ENCODE data around the gene CDH12. TPM values are rescaled to one million over a fixed set of nuclear protein-coding genes. Genes with fewer than 3 reads are reported as not detected.

The CDH12 gene
- total RNA-seq, 6 experiments from 2014 or later: not detected

DNA sequence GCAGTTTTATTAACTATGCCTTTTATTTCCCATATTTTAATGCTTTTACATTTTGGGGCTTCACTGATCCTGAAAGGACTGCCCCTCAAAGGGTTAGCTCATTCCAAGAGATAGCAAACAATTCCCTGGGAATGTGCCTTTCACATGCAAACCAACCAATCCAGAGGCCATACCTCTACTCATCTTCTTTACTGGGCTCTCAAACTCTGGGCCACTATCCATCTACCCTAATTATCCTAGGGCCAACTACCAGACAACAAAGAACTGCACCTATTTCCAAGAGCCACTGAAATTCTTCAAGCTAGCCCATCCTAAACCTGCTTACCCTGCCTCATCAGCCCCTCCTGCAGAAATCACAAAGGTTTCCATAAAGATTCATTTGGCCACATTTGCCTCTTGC lies 364.7 kb downstream of the CDH12 start:
- TF ChIP-seq, protein P1, sequence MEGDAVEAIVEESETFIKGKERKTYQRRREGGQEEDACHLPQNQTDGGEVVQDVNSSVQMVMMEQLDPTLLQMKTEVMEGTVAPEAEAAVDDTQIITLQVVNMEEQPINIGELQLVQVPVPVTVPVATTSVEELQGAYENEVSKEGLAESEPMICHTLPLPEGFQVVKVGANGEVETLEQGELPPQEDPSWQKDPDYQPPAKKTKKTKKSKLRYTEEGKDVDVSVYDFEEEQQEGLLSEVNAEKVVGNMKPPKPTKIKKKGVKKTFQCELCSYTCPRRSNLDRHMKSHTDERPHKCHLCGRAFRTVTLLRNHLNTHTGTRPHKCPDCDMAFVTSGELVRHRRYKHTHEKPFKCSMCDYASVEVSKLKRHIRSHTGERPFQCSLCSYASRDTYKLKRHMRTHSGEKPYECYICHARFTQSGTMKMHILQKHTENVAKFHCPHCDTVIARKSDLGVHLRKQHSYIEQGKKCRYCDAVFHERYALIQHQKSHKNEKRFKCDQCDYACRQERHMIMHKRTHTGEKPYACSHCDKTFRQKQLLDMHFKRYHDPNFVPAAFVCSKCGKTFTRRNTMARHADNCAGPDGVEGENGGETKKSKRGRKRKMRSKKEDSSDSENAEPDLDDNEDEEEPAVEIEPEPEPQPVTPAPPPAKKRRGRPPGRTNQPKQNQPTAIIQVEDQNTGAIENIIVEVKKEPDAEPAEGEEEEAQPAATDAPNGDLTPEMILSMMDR (IDR thresholded peaks at IDR 0.05): no peak
- no peak overlapping the region for H3K4me3 Mint-ChIP-seq
- no peak overlapping the region for H3K27ac Mint-ChIP-seq
- no peaks in the 10 kb centered on the region for H3K27me3 Mint-ChIP-seq (ENCODE audit: insufficient read depth)
- H3K9me3 Mint-ChIP-seq: peaks cover 42% of the 10 kb centered on the region
- H3K4me1 Mint-ChIP-seq (ENCODE audit: low read depth): no peaks in the 10 kb centered on the region
- H3K36me3 Mint-ChIP-seq (ENCODE audit: low read depth): no peaks in the 10 kb centered on the region; the same call in 1 of the 2 replicates
- DNase-seq: no peak

DNA sequence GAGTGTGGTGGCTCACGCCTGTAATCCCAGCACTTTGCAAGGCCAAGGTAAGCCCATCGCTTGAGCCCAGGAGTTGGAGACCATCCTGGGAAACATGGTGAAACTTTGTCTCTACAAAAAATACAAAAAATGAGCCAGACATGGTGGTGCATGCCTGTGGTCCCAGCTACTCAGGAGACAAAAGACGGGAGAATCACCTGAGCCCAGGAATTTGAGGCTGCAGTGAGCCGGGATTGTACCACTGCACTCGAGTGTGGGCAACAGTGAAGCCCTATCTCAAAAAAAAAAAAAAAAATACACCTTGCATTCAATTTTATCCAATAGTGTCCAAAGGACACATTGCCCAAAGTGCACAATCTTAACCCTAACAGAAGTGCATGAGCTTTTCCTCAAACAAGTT lies 372.8 kb downstream of the CDH12 start:
- no peak overlapping the region for H3K4me3 Mint-ChIP-seq
- H3K27ac Mint-ChIP-seq: no peak overlapping the region
- H3K4me1 Mint-ChIP-seq (ENCODE audit: low read depth): no peaks in the 10 kb centered on the region
- DNase-seq: no peak
- H3K27me3 Mint-ChIP-seq (ENCODE audit: insufficient read depth): no peaks in the 10 kb centered on the region
- no peaks in the 10 kb centered on the region for H3K36me3 Mint-ChIP-seq (ENCODE audit: low read depth)
- peaks cover 32% of the 10 kb centered on the region for H3K9me3 Mint-ChIP-seq
- TF ChIP-seq, protein P1 (IDR thresholded peaks at IDR 0.05): no peak

- Mint-ChIP-seq H3K4me3 (no peak overlapping the region), H3K4me1 (ENCODE audit: low read depth) (no peaks in the 10 kb centered on the region), H3K27ac (no peak overlapping the region), H3K36me3 (ENCODE audit: low read depth) (peaks cover 8% of the 10 kb centered on the region), H3K9me3 (peaks cover 53% of the 10 kb centered on the region), H3K27me3 (ENCODE audit: insufficient read depth) (no peaks in the 10 kb centered on the region)
- TF ChIP-seq, protein P1 (IDR thresholded peaks at IDR 0.05): no peak
- no peak for DNase-seq
Measured at GRCh38 chr5:22473886-22474285, 379.3 kb downstream of the CDH12 start.

- H3K27ac Mint-ChIP-seq: no peak overlapping the region
- H3K4me1 Mint-ChIP-seq (ENCODE audit: low read depth): no peaks in the 10 kb centered on the region
- H3K9me3 Mint-ChIP-seq: peaks cover 55% of the 10 kb centered on the region
- no peak overlapping the region for H3K4me3 Mint-ChIP-seq
- peaks cover 11% of the 10 kb centered on the region for H3K36me3 Mint-ChIP-seq (ENCODE audit: low read depth)
- no peak for DNase-seq
- H3K27me3 Mint-ChIP-seq (ENCODE audit: insufficient read depth): no peaks in the 10 kb centered on the region
- TF ChIP-seq, protein P1 (IDR thresholded peaks at IDR 0.05): no peak
Measured at GRCh38 chr5:22471154-22471553, 382.0 kb downstream of the CDH12 start.

DNA sequence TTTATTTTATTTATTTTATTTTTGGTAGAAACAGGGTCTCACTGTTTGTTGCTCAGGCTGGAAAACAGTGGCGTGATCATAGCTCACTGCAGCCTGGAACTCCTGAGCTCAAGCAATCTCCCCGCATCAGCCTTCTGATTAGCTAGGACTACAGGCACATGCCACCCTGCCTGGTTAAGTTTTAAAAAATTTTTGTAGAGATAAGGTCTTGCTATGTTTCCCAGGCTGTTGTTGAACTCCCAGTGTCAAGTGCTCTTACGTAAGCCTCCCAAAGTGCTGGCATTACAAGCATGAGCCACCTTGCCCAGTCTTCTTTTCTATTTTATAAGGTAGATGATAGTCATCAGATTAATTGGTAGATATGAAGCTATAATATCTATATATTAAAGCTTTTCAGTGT lies 382.7 kb downstream of the CDH12 start:
- no peak for DNase-seq
- Mint-ChIP-seq H3K27me3 (ENCODE audit: insufficient read depth) (no peaks in the 10 kb centered on the region), H3K36me3 (ENCODE audit: low read depth) (peaks cover 12% of the 10 kb centered on the region), H3K9me3 (peaks cover 54% of the 10 kb centered on the region), H3K4me3 (no peak overlapping the region), H3K27ac (no peak overlapping the region), H3K4me1 (ENCODE audit: low read depth) (no peaks in the 10 kb centered on the region)
- TF ChIP-seq, protein P1 (IDR thresholded peaks at IDR 0.05): no peak

DNA sequence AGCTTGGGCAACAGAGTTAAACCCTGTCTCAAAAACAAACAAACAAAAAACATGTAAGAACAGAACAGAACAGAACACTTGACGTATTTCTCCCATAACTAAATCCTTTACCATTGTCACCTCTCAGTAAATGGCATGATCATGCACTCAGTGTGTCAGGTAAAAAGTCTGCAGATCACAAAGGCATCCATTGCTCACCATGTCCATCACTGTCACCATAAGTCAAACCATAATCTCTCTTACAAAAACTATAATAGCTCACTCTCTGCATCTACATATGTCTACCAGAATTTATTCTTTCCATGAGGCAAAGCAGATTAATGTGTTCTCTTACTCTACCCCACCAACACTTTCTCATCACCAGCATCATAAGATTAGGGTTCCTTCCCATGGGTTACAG lies 387.5 kb downstream of the CDH12 start:
- Mint-ChIP-seq H3K4me3 (no peak overlapping the region), H3K27me3 (ENCODE audit: insufficient read depth) (no peaks in the 10 kb centered on the region), H3K27ac (no peak overlapping the region), H3K9me3 (peaks cover 35% of the 10 kb centered on the region), H3K36me3 (ENCODE audit: low read depth) (peaks cover 4% of the 10 kb centered on the region; the same call in 1 of the 2 replicates), H3K4me1 (ENCODE audit: low read depth) (no peaks in the 10 kb centered on the region)
- no peak for DNase-seq
- TF ChIP-seq, protein P1 (IDR thresholded peaks at IDR 0.05): no peak

All from HFFc6 (cell line).